NCI-H82 treated with DMSO at 0.1 percent for 48 hours (cell line): ENCODE data around the gene CCDC54.
"Not testable (repeated sequence)": the region's sequence is repeated elsewhere in the genome, so short reads cannot be mapped to it uniquely, and the experiment has no call there.

Source experiments
- DNase-seq: peaks from one replicate; lab custom pipeline; 2025; ENCODE audit not compliant: unreplicated experiment; lab: John Stamatoyannopoulos, UW

CCDC54 gene

DNA sequence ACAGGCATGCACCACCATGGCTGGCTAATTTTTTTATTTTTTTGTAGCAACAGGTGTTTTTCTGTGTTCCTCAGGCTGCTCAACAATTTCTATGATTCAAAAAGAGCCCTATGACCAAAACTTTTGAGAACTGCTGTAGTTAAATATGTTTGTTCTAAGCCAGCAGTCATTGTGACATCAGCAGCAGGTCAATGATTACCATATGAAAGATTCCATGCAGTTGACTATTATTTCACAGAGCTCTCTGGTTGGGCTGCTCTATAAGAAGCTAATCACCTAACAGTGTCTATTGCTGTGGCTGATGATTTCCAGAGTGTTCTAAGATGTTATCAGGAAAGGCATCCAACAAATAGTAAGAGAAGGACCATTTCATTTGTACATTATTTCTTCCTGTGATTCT, at the start of gene CCDC54:
Gene CCDC54 (plus strand): TSS at position 289 of the 400 bp plus-strand sequence. CDS start 149 bp downstream, outside the sequence.
- no peak for DNase-seq

DNA sequence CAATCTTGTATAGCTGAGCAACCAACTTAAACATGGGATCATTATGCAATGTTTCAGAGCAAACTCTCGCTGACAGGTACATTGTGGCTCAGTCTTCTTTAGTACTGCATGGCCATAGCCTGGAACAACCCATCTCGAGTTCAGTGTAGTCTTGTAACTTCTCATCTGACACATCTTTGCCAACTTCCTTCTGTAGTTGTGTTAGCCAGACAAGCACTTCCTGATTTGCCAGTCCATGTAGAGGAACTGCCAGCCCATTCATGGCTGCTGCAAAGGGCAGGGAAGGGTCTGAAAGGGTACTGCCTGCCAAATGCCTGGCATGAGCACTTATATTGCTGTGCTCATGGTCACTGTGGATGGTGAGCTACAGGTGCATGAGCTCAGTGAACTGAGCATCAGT, 49.2 kb upstream of the CCDC54 start:
- DNase-seq = no peak

DNA sequence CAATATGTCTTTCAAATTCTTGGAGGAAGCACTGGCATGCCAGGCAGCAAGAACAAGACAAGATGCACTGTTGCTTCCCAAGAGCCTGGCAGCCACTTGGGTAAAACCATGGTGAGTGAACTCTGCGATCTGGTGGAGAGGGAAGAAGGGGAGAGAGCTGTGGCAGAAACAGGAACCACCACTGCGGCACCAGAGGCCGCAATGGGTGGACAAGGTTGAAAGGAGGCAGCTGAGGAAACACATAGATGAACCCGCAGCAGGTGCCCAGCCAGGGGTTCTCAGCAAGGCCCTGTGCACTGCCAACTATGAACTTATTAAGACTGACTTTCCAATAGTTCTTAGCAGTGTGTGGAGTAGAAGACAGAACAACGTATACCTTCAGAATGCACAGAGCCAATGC, 48.2 kb upstream of the CCDC54 start:
- no peak for DNase-seq

DNA sequence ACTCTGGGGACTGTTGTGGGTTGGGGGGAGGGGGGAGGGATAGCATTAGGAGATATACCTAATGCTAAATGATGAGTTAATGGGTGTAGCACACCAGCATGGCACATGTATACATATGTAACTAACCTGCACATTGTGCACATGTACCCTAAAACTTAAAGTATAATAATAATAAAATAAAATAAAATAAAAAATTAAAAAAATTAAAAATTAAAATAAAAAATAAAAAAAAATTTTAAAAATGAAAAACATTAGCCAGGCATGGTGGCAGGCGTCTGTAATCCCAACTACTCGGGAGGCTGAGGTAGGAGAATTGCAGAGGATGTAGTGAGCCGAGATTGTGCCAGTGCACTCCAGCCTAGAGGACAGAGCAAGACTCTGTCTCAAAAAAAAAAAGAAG, 37.5 kb upstream of the CCDC54 start:
- DNase-seq = not testable (repeated sequence)

DNA sequence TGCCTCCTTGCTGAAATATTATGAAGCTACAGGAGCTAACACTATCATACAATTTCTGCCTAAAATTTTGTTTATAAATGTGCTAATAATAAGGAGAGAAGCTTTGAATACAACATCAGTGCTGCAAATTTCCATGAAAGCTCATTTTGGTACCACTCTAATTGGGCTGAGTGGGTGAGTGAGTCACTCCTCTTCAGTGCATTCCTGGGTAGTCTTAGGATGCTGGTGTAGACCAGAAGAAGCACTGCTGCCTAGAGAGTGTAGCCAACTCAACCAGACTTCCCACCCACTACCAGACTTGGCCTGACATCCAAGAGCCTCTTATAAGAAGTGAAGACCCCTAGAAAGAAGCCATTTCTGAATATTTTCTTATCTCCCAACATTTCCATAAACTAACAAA, 32.5 kb upstream of the CCDC54 start:
- no peak for DNase-seq

DNA sequence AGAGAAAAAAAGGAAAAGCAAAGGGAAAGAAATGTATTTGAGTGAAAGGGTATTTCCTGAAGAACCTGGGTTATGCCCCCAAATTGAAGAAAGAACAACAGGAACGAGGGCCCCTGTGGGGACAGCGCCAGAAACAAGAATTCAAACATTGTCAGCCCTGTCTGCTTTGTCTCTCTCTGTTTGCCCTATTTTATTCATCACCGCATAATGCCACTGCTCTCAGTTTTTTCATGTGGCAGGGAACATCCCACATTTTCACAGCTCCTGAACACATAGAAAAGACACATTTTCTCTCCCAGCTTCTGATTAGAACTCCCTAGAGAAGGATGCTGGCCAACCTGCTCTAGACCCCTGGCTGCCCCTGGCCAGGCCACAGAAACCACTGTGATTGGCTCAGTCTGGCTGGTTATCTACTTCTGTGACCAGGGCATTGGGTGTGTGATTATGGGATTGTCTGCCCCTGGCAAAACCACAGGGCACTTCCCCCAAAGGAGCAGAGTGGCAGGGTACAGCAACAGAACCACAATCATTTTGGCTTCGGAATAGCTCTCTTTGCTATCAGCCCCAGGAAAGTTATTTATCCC, 31.3 kb upstream of the CCDC54 start:
- no peak for DNase-seq

DNA sequence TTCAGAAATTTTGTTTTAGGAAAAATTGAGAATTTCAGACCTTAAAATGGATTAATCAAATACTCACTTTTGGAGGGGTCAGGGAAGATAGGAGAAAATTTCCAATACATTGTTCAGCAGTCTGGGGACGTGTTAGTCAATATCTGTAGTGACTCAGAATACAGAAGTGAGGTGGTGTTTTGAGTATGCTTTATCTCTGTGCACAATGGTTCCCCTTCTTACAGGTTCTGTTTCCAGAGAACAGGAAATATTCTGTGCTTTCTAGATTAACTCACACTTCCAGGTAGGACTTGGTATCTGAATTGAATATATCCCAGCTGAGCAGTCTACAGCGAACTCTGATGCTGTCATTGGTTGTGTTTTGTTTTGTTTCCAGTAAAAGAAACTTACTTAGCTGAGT, 30.7 kb upstream of the CCDC54 start:
- DNase-seq = no peak

DNA sequence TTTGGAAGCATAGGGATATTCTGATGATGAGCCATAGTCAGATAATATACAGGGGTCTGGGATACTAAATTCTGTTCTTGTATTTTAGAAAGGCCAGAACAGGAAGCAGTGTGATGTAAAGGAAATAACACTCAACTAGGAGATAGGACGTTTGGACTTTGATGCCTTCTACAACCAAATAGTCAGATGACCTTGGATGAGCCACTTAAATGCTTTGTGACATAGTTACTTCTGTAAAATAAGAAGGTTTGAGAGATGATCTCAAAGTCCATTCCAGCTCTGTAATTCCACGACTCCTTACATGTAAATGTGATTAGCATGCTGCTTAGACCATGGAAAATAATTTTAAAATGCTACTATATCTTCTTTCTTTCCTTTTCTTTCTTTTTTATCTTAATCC, 29.5 kb upstream of the CCDC54 start:
- no peak for DNase-seq

DNA sequence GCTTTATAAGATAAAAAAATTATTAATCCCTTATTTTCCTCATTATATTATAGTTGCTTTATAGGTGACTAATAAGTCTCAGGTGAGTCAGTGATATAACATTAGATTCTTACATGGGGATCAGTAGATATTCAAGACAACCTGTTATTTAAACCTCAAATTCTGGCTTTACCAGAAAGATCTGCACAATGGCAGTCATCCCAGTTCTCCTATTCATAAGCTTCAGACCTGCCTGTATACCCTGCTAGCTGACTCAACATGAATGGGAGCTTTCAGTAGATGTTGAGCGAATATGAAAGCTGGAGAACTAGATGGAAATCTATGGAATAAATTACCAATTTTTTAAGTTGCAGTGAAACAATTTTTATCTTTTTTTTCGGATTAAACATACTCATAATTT, 20.5 kb upstream of the CCDC54 start:
- DNase-seq = no peak

DNA sequence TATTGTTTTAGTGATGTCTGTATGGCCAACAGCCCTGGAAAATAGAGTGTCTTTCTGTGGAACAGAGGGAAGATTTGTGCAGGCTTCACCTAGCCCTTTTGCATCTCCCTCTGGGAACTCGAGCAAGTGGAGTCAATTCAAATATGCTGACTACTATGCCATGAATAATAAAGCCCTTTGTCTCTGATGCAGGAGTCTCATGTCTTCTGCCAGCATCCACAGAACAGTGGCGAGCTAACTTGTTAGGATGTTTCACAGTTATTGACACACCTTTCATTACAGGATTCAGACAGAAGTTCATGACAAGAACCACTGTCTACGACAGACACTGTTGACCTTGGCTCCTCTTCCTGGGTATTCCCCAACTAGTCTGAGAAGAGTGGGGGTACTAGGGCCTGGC, 15.6 kb upstream of the CCDC54 start:
- no peak for DNase-seq

DNA sequence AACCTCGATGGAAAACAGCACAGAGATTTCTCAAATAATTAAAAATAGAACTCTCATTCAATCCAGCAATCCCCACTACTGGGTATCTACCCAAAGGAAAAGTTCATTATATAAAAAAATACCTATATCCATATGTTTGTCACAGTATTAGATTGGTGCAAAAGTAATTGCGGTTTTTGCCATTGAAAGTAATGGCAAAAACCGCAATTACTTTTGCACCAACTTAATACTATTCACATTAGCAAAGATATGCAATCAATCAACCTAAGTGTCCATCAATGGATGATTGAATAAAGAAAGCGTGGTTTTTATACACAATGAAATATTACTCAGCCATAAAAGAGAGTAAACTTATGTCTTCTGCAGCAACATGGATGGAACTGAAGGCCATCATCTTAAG, 12.2 kb upstream of the CCDC54 start:
- DNase-seq = no peak

DNA sequence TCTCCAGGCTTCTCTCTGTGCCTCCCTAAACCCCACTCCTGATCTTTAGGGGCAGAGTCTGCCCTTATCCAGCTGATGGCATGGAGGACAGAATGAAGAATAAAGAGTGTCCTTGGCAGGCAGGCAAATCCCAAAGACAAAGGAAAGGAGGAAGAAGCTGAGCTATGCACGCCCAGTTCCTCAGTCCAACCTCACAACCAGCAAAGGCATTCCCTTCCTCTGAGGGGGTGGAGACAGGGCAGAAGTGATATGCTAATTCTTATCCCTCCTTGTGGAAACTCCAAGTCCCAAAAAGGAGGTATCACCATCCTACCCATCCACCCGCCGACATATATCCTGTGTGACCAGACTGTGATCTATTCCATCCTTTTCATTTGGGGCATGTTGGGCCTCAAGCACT, 10.5 kb upstream of the CCDC54 start:
- no peak for DNase-seq

DNA sequence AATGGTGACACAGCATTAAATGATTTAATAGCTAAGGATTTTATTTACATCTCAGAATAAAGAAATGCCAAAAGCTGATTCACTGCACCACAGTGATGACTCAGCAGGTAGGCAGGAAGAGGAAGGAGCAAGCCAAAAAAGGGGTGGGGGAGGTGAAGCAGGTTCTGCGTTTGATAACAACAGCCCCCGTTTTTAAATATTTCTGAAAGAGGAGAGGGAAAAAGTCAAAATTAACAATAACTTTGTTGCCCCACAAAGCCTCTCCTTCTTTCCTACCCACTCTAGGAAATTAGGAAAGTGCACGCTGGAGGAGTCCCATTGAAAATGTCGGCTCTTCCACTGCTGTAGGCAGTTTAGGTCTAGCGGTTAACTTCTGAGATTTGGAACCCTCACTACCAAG, 9.9 kb upstream of the CCDC54 start:
- DNase-seq = no peak

DNA sequence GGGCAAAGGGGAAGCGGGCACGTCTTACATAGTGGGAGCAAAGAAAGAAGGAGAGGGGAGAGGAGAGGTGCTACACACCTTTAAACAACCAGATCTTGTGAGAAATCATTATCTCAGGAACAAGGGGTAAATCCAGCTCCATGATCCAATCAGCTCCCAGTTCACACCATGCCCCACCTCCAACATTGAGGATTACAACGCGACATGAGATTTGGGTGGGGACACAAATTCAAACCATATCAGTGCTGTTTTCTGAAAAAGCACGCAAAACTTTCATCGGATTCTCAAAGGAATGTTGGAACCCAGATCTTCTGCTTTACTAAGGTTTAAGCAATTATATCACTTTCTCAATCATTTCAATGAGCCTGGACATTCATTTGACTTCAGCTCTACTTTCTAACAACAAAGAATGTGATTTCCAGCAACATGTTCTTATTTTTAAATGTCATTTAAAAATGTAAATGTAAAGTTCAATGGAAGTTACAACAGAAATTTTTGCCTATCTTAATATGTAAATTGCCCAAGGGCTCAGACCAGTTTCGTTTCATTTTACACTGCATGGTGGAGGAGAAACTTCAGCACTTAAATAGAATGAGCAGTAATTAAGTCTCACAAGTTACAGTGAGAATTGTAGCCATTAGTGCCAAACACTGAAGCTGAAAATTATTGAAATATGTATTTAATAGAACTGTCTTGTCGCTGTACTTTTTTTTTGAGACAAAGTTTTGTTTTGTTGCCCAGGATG, 8.4 kb upstream of the CCDC54 start:
- no peak for DNase-seq

DNA sequence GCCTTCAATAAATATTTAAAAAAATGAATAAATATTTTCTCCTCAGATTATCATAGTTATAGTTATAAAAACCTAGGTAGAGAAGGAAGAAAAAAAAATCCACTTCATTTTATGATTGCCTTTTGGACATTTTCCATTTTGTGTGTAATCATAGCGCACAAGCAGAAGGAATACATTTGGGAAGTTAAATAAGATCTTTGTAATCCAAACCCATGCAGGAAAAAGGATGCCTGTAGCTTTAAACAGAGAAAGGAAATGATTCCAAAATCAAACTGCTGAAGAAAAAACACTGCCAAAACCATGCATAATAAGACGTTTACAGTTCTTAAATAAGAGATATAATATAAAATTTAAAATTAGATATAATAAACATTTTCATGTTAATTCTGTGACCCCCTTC, 7.4 kb upstream of the CCDC54 start:
- no peak for DNase-seq

DNA sequence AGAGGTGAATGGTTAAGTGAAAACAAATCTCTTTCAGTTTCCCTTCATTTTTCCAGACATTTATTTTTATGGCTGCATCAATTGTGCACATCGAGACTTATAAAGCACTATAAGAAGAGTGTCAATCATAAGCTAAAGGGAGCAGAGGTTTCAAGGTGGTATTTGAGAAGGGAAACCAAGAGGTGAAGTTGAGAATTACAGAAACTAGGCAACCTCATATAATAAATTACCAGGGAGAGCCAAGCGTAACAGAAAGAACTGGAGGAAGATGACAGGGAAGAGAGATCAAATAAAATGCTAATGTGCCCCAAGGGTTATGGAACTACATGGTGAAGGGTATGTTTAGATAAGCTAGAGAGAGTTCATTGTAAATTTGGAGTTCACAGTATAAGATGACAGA, 6.3 kb upstream of the CCDC54 start:
- DNase-seq = no peak

DNA sequence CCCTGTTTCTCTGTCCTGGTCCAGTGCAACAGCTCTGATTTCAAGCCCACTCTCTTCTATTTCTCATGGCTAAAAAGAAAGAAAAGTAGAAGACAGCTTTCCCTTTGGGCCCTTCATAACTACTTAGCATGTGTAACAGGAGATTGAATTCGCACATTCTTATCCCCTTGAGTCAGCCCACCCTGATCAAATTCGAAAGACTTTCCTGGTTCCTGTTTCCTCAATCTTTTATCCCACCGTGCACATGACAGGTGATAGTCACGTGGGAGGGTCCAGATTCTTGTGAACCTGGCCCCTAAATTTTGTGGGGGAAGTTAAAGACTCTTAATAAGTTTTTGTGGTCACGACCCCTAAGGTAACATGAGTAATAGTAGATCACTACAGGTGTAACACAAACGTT, 4.7 kb upstream of the CCDC54 start:
- no peak for DNase-seq

DNA sequence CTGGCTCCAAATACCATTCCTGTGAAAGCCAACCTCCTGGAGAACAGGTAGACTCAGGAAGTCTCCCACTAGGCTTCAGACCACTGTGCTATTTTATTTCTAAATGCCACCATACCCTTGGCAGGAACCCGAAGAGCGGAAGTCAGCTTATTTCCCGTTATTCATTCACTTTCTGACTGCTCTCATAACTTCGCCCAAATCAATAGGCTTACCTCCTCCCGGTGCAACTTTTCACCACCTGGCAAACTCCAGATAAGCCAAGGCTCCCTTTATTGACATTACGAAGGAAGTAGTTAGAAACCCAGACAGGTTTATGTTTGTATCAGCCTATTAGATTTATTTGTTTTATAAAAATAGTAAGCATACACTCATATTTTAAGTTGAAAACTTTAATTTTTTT, 3.3 kb upstream of the CCDC54 start:
- no peak for DNase-seq

DNA sequence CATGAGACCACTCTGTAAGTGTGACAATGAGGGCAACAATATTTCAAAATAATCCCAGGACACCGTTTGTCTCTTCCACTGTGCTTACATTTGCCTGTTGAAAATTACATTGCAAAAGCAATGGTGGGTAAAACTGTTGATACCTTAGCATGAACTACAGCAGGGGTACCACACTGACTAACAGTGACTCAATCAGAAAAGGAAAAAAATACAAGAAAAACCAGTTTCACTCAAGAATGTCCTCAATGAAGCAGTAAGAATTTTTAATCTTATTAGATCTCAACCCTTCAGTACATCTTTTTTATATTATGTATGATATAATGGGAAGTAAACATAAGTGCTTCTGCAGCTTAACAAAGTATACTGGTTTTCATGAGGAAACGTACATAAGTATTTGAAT, 1.6 kb upstream of the CCDC54 start:
- no peak for DNase-seq

DNA sequence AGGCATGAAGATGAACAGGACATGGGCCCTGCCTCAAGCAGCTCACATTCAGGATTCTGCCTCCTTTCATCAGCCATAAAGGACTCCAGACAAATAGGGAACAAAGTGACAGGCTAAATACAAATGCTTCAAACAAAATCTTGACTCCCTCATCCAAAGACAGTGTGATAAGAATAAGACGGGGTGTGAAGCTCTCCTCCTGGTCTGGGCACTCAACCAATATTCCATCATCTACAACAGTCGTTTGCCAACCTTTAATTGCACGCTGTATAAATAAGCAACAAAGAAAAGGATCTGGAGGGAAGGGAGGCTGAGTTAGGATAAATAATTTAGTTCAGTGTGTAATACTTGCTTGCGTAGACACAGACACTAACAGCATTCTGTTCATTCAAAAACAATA, 5.4 kb downstream of the CCDC54 start:
- no peak for DNase-seq

DNA sequence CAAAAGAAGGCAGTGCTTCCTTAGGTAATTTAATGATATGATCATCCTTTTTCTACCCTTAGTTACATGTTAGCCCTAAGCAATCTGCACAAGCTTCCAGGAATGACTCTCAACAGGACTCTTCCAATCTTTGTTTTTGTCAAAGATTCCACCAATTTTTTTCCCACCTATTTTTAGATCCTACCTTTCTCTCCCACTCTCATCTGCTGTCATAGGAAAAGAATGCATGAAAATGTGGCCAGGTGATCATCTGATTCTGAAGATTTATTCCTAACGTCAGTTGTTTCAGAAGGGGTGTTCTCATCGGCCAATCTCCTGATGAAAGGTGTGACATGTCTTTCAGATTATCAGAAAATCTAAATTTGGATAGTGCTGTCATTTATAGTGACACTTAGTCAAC, 7.2 kb downstream of the CCDC54 start:
- DNase-seq = no peak

DNA sequence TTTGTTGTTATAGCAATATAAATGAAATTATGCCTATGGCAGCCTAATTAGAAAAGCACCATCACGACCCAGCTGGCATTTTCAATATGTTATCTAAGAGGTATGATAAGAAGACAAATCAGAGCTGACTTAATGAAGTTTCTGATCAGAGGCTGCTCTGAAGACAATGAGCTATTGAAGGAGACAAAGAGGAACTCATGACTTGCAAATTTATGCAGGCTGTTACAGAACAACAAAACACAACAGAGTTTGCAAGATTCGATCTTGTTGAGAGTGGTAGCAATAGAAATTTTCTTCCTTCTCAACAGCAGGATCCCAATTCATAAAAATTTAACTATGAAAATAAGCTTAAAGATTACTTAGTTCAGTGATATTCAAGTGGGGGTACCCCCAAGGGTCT, 7.7 kb downstream of the CCDC54 start:
- DNase-seq = no peak

DNA sequence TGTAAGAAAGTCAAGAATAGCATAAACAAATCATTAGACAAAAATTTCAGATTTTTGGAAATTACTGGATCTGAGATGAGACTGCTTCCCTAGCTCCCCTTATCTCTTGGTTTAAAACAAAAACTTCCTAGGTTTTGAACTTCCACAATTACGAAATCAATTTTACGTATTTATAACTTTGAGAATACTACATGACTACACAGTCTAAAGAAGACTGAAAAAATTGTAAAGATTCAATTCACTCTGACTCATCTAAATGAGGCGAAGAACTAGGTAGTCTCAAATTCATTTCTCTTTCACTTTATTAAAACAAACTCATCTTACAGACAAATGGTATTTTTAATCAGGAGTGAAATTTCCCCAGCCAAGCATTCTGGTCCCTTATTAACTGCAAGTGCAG, 10.3 kb downstream of the CCDC54 start:
- no peak for DNase-seq
